DOHH2 (cell line): ENCODE results near the gene PDE4B.

Experiments used
- H3F3A ChIP-seq: fragments of 200-600 bp; sonication (generic), shearing (Covaris generic); 2 replicates; pipeline ENCODE4 v1.6.0; 2016; ENCODE audit warnings: antibody characterized with exemption, mild to moderate bottlenecking; ENCODE audit not compliant: control insufficient read depth, insufficient read depth
- H3K27ac ChIP-seq: fragments of 200-600 bp; sonication (generic); 2 replicates; pipeline ENCODE4 v1.5.1; 2014; ENCODE audit warnings: low read depth, mild to moderate bottlenecking, low read length, moderate library complexity
- H3K27me3 ChIP-seq: fragments of 200-600 bp; sonication (generic); 2 replicates; pipeline ENCODE4 v1.6.1; 2014; ENCODE audit warnings: mild to moderate bottlenecking, low read length, mixed read lengths; ENCODE audit not compliant: control insufficient read depth
- H3K36me3 ChIP-seq: fragments of 200-600 bp; sonication (generic); 2 replicates; pipeline ENCODE4 v1.6.1; 2014; ENCODE audit warnings: mild to moderate bottlenecking, low read length, moderate library complexity, mixed read lengths; ENCODE audit not compliant: control insufficient read depth
- H3K4me1 ChIP-seq: fragments of 200-600 bp; sonication (generic); 2 replicates; pipeline ENCODE4 v1.6.1; 2014; ENCODE audit warnings: mild to moderate bottlenecking, low read length, mixed read lengths; ENCODE audit not compliant: control insufficient read depth
- H3K4me2 ChIP-seq: fragments of 200-600 bp; sonication (generic); 2 replicates; pipeline ENCODE4 v1.6.0; 2014; ENCODE audit warnings: mild to moderate bottlenecking, low read length, moderate library complexity
- H3K4me3 ChIP-seq: fragments of 200-600 bp; sonication (generic); 2 replicates; pipeline ENCODE4 v1.5.1; 2014; ENCODE audit warnings: mild to moderate bottlenecking, low read length, mixed read lengths
- H3K79me2 ChIP-seq: fragments of 200-600 bp; sonication (generic); 2 replicates; pipeline ENCODE4 v1.6.1; 2014; ENCODE audit warnings: mild to moderate bottlenecking, low read length, mixed read lengths; ENCODE audit not compliant: control insufficient read depth
- H3K9me2 ChIP-seq: fragments of 200-600 bp; sonication (generic); replicated peaks from 2 replicates; pipeline ENCODE4 v1.6.1; 2014; ENCODE audit warnings: mild to moderate bottlenecking, low read length, mixed read lengths; ENCODE audit not compliant: control insufficient read depth
- H3K9me3 ChIP-seq: fragments of 200-600 bp; sonication (generic); 2 replicates; pipeline ENCODE4 v1.6.1; 2014; ENCODE audit warnings: antibody characterized with exemption, low read length, mixed read lengths; ENCODE audit not compliant: control insufficient read depth, insufficient read depth
- H4K20me1 ChIP-seq: fragments of 200-600 bp; sonication (generic); 2 replicates; pipeline ENCODE4 v1.6.0; 2014; ENCODE audit warnings: low read depth, mild to moderate bottlenecking, antibody characterized with exemption, low read length, moderate library complexity; ENCODE audit not compliant: control insufficient read depth, insufficient read depth
- EZH2phosphoT487 ChIP-seq: fragments of 200-600 bp; sonication (generic); IDR thresholded peaks from 2 replicates; pipeline ENCODE4 v1.6.1; 2017; ENCODE audit warnings: borderline replicate concordance, mild to moderate bottlenecking, antibody characterized with exemption, low read length, moderate library complexity, mixed read lengths
- TF ChIP-seq, protein P1 (sequence below): fragments of 200-600 bp; sonication (generic); IDR thresholded peaks from one replicate; pipeline ENCODE4 v1.5.1; 2014; ENCODE audit warnings: antibody characterized with exemption, mild to moderate bottlenecking, low read depth, low read length; ENCODE audit not compliant: poor library complexity, severe bottlenecking

PDE4B gene

DNA sequence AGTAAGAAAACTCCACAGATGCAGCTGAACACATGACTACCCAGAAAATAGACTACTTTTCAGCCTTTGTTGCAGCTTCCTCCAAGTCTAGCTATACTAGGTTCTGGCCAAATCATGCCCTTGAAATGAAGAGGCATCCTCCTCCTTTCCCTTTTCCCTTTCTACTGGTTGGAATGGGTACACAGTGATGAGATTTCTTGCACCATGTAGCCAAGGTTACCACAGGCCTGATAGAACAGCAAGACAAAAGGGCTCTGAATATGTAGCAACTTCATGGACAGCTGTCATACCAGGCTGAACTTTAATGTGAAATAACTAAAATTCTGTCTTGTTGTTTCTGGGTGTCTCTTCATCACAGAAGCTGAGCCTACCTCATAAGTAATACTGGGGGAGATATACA, 146.5 kb downstream of the PDE4B start:
- no peaks in the 10 kb centered on the region for H4K20me1 ChIP-seq
- no peaks in the 10 kb centered on the region for H3K27me3 ChIP-seq
- H3K4me3 ChIP-seq = no peak overlapping the region
- H3K9me2 ChIP-seq = no peaks in the 10 kb centered on the region
- H3K9me3 ChIP-seq = no peaks in the 10 kb centered on the region
- no peaks in the 10 kb centered on the region for H3K36me3 ChIP-seq
- no peak overlapping the region for H3K4me2 ChIP-seq
- H3K4me1 ChIP-seq = peaks cover 17% of the 10 kb centered on the region
- no peak for TF ChIP-seq EZH2phosphoT487
- TF ChIP-seq, protein P1, sequence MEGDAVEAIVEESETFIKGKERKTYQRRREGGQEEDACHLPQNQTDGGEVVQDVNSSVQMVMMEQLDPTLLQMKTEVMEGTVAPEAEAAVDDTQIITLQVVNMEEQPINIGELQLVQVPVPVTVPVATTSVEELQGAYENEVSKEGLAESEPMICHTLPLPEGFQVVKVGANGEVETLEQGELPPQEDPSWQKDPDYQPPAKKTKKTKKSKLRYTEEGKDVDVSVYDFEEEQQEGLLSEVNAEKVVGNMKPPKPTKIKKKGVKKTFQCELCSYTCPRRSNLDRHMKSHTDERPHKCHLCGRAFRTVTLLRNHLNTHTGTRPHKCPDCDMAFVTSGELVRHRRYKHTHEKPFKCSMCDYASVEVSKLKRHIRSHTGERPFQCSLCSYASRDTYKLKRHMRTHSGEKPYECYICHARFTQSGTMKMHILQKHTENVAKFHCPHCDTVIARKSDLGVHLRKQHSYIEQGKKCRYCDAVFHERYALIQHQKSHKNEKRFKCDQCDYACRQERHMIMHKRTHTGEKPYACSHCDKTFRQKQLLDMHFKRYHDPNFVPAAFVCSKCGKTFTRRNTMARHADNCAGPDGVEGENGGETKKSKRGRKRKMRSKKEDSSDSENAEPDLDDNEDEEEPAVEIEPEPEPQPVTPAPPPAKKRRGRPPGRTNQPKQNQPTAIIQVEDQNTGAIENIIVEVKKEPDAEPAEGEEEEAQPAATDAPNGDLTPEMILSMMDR = no peak
- H3K27ac ChIP-seq = no peak overlapping the region
- H3K79me2 ChIP-seq = no peaks in the 10 kb centered on the region
- no peaks in the 10 kb centered on the region for H3F3A ChIP-seq

DNA sequence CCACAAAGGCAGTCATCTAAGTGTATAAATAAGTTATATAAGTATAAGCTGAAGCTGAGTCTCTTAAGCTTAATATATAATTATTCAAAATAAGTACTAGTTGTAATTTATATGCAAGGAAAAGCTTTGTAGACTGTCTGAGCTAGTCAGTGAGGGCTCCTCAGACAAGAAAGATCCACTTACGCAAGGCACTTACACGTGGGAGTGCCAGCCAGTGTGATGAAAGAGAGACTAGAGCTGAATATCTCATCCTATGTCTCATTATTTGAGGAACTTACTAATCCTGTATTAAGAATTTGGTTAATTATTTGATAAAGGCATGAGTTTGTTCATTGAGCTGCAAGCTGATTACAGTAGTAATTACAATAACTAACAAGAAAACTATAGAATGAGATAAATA, 146.9 kb downstream of the PDE4B start:
- peaks cover 17% of the 10 kb centered on the region for H3K4me1 ChIP-seq

DNA sequence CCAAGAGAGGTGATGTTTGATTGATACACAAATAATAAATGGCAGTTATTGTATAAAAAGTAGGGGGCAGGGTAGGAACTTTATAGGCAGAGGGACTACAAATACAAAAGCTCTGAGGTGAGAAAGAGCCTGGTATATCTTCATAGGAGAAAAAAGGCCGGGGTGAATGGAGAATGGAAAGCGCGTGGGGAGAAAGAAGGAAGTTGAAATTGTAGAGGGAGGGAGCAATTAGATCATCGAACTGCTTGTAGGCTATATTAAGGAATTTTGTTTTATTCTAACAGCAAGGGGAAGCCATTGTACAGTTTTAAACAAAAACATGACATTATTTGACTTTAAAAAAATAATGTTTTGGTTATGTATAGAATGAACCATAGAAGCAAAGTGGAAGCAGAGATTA, 147.4 kb downstream of the PDE4B start:
- H3K4me1 ChIP-seq = peaks cover 17% of the 10 kb centered on the region

More for the DNA sequence above, 146.9 kb downstream of the PDE4B start:
- TF ChIP-seq EZH2phosphoT487 = no peak
- TF ChIP-seq, protein P1 = no peak
- no peaks in the 10 kb centered on the region for H3K9me2 ChIP-seq
- H3K27me3 ChIP-seq = no peaks in the 10 kb centered on the region
- no peaks in the 10 kb centered on the region for H3K9me3 ChIP-seq
- H3K4me3 ChIP-seq = no peak overlapping the region
- H3K4me2 ChIP-seq = no peak overlapping the region
- no peak overlapping the region for H3K27ac ChIP-seq
- no peaks in the 10 kb centered on the region for H3F3A ChIP-seq
- no peaks in the 10 kb centered on the region for H3K36me3 ChIP-seq
- H4K20me1 ChIP-seq = no peaks in the 10 kb centered on the region
- no peaks in the 10 kb centered on the region for H3K79me2 ChIP-seq

More for the DNA sequence above, 147.4 kb downstream of the PDE4B start:
- Histone ChIP-seq H3K4me2 (no peak overlapping the region), H3K9me2 (no peaks in the 10 kb centered on the region), H3F3A (no peaks in the 10 kb centered on the region), H3K36me3 (no peaks in the 10 kb centered on the region), H4K20me1 (no peaks in the 10 kb centered on the region), H3K27me3 (no peaks in the 10 kb centered on the region), H3K4me3 (no peak overlapping the region), H3K9me3 (no peaks in the 10 kb centered on the region), H3K79me2 (no peaks in the 10 kb centered on the region), H3K27ac (no peak overlapping the region)
- TF ChIP-seq, protein P1 = no peak
- no peak for TF ChIP-seq EZH2phosphoT487
